ENCODE measurements around the gene BMAL2.

The BMAL2 gene, protein sequence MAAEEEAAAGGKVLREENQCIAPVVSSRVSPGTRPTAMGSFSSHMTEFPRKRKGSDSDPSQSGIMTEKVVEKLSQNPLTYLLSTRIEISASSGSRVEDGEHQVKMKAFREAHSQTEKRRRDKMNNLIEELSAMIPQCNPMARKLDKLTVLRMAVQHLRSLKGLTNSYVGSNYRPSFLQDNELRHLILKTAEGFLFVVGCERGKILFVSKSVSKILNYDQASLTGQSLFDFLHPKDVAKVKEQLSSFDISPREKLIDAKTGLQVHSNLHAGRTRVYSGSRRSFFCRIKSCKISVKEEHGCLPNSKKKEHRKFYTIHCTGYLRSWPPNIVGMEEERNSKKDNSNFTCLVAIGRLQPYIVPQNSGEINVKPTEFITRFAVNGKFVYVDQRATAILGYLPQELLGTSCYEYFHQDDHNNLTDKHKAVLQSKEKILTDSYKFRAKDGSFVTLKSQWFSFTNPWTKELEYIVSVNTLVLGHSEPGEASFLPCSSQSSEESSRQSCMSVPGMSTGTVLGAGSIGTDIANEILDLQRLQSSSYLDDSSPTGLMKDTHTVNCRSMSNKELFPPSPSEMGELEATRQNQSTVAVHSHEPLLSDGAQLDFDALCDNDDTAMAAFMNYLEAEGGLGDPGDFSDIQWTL

GRCh38 chr12:27332714-27333402 is at the start of gene BMAL2:
Gene BMAL2 (plus strand): TSS chr12:27332836. CDS start chr12:27333073, 237 bp downstream.
- no peak for FAIRE-seq

DNA sequence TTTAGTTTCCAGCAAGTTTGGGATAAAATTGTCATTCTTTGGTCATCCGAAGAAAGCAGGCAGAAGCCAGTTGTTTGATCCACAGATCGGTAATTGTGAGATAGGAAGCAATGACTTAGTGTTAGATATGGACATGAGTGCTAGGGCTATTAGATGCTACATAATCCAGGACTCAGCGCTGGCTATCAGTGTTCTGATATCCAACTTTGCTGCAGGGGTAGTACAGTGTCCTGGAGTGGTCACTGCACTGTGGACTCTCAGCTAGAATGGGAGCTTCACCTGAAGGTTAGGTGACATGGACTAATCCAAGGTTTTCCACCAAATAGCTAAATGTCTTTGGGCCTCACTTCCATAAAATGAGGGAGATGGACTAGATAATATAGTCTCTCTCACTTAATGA is 48.6 kb upstream of the BMAL2 start:
- no peak for FAIRE-seq

GRCh38 chr12:27284751-27285150 is 47.9 kb upstream of the BMAL2 start:
- no peak for FAIRE-seq

GRCh38 chr12:27285403-27285802 is 47.2 kb upstream of the BMAL2 start:
- FAIRE-seq, result no peak

GRCh38 chr12:27289414-27289813 is 43.2 kb upstream of the BMAL2 start:
- FAIRE-seq, result no peak

DNA sequence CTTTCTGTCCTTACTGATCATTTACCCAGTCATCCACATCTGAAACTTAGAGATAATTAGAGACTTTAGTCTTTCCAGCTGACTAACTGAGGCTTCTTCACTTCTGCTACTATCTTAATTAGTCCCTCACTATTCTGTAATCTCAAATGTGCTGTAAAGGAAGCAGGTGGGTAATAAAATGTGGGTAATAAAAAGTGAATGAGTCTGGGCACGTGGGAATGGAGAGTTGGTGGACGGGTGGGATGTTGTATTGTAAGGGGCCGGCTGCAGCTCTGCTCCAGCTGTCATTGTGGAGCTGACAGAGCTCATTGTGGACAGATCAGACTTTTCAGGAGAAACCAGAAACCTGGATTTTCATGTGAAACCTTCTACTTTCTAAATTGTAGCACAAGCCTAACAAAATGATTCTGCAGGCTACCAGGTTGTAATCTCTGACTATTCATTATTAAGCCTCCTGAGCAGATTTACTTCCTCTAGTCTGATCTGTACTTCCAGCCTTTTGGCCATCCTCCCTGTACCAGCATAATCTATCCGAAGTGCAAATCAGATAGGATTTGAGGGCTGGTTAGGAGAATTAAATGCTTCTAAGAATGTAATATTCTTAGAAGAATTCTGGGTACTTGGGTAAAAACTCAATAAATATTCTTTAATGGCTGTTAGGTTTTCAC is 42.0 kb upstream of the BMAL2 start:
- FAIRE-seq, result no peak

DNA sequence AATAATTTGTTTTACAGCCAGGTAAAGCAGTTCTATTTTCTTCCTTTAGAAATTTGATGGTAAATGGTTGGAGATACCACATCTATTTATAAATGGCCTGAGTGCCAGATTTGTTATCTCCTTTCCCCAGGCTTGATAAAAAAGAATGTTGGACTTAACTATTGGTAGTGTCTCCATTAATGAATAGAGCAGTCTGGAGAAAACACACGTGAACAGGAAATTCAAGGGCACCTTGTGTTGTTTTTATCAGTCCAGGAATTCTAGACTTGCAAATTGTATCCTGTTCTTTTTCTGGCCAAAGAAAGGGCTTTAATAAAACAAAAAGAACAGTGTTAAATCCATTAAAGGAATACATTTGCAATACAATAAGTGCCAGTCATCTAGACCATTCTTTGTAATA is 40.8 kb upstream of the BMAL2 start:
- no peak for FAIRE-seq

GRCh38 chr12:27292718-27293117 is 39.9 kb upstream of the BMAL2 start:
- FAIRE-seq, result peak; percentile 28

DNA sequence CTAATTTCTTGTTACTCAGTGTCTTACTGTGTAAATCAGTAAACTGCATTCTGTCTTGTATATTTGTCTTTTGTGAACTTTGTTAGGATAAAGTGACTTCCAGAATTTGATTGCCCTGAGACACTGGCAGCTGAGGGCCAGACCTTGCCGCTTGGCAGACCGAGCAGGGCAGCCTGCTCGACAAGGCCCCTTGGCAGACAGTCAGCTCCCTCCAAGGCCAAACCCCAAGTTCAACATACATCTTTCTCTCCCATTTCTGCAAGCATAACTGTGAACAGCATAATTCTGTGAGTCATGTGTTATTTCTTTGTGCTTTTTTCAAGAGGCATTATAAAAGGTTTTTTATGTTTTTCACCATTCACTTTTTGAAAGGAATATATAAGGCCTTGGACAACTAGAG is 39.2 kb upstream of the BMAL2 start:
- no peak for FAIRE-seq

GRCh38 chr12:27296674-27297073 is 36.0 kb upstream of the BMAL2 start:
- FAIRE-seq, result no peak

DNA sequence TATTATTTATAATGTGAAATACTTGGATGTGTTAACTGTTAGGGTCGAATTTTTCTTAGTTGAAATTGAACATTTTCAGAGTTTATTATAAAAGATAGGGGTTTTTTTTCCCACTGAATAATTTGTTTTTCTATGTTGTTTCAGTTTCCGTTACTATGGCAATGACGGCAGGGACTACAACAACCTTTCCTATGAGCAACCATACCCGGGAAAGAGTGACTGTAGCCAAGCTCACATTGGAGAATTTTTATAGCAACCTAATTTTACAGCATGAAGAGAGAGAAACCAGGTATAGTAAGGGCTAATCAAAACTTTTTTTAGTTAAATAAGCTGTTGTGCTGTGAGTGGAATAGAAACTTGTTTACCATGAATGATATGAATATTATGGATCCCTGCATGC is 35.1 kb upstream of the BMAL2 start:
- FAIRE-seq, result no peak

GRCh38 chr12:27299102-27299501 is 33.5 kb upstream of the BMAL2 start:
- no peak for FAIRE-seq

- FAIRE-seq, result no peak
Measured at GRCh38 chr12:27300226-27300625, 32.4 kb upstream of the BMAL2 start.

DNA sequence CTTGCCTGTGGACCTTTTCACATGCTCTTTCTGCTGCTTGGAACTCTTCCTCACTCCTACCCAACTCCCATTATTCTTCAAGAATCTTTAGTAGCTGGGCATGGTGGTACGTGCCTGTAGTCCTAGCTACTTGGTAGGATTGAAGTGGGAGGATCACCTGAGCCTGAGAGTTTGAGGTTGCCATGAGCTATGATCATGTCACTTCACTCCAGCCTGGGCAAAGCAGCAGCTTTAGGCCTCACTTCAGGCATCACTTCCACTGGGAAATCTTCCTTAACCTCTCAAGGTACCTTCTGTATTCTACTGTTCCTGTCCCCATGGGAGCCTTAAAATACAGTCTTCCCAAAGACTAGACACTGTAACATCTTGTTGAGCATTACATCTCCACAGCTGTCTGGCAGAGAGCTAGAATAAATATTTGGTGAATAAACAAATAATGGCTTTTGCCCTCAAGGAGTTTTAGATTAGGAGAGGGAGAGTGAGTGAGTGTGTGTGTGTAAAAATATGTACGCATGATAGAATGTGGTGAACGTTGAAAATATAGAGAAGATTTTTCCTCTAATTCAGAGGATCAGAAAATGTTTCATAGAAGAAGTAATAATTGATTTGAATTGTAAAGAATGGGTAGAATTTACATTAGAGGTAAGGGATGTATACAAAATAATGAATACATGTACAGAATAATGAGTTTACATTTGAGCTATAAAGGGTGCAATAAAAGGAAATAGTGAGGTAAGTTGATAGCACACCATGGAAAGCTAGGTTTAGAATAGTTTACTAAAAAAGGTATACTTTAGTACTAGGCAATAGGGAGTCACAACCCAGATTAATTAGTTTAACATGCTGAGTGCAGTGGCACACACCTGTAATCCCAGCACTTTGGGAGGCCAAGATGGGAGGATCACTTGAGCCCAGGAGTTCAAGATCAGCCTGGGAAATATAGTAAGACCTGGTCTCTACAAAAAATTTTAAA is 29.2 kb upstream of the BMAL2 start:
- no peak for FAIRE-seq

- no peak for FAIRE-seq
Measured at GRCh38 chr12:27304856-27305255, 27.8 kb upstream of the BMAL2 start.

GRCh38 chr12:27305673-27306456 is 26.8 kb upstream of the BMAL2 start:
- FAIRE-seq, result peak; percentile 96

DNA sequence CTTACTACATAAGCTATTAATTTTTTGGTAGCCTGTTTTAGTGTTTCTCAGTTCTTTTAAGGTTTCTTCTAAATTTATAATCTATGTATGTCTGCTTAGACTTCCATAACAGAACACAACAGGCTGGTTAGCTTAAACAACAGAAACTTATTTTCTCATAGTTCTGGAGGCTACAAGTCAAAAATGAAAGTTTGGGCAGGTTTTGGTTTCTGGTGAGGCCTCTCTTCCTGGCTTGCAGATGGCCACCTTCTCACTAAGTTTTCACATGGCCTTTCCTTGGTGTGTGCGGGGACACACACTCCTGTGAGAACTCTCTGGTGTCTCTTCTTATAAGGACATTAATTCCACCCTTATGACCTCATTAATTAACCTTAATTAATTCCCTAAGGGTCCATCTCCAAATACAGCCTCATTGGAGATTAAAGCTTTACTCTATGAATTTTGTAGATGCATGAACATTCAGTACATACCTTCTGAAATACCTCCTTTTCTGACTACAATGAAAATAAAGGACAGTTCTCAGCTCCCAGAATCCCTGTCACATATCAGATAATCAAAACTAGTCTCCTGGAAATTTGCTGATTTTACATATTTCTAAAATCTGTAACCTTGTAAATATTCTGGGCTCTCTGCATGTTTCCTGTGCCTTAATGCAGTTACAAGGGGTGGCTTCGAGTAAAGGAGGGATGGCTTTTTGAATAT is 23.2 kb upstream of the BMAL2 start:
- no peak for FAIRE-seq

DNA sequence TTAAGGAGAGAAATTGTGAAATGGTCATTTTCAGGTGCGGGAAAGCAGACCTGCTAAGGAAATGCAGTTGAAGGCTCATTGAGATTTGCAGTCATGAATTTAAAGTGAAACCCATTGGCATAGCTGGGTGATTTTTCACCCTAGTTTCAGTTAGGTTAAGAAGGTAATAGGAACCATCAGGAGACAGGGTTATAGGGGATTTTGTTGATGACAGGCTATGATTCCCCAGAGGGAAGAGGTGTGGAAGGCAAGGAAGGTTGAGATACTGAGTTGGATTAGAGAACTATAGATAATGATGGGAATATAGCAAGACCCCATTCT is 22.7 kb upstream of the BMAL2 start:
- no peak for FAIRE-seq

DNA sequence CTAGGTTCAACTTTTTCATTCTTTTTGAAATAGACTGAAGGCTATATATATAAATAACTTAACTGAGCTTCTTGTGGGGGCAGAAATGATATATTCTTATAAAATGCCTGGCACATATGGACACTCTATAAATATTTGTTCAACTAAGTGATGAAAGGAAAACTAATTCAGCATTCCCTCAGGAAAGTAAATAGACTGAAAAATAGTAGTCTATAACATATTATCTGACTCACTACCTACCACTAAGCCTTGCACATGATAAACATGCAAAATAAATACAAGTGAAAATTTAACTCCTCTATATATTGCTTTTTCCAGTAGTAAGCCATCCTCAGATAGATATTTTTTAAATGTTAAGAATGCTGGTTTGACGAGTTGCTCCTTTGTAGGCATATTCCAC is 15.7 kb upstream of the BMAL2 start:
- no peak for FAIRE-seq

GRCh38 chr12:27319409-27319808 is 13.2 kb upstream of the BMAL2 start:
- no peak for FAIRE-seq

DNA sequence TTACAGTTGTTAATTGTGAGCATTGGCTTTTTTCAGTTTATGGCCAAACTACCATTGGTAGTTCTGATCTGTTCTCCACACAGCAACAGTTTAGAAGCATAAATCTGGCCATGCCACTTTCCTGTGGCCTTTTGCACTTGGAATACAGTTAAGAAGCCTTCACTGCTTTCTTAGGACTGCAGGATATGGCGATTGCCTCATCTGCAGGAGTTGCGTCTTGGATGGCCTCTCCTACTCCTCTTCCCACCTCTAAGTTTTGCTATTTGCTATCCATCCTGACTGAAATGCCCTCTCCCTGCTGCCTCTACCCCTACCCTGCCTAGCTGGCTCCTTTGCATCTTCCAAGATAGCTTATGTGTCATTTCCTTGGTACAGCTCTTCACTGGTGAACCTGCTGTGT is 12.8 kb upstream of the BMAL2 start:
- no peak for FAIRE-seq

Measured in colon (tissue), 2 donors.